ENCODE results near the gene FBN1. TPM values are rescaled to one million over a fixed set of nuclear protein-coding genes. Genes with fewer than 3 reads are reported as not detected.

FBN1 gene
- total RNA-seq, 1 experiment from 2014 or later = 0.43 TPM

DNA sequence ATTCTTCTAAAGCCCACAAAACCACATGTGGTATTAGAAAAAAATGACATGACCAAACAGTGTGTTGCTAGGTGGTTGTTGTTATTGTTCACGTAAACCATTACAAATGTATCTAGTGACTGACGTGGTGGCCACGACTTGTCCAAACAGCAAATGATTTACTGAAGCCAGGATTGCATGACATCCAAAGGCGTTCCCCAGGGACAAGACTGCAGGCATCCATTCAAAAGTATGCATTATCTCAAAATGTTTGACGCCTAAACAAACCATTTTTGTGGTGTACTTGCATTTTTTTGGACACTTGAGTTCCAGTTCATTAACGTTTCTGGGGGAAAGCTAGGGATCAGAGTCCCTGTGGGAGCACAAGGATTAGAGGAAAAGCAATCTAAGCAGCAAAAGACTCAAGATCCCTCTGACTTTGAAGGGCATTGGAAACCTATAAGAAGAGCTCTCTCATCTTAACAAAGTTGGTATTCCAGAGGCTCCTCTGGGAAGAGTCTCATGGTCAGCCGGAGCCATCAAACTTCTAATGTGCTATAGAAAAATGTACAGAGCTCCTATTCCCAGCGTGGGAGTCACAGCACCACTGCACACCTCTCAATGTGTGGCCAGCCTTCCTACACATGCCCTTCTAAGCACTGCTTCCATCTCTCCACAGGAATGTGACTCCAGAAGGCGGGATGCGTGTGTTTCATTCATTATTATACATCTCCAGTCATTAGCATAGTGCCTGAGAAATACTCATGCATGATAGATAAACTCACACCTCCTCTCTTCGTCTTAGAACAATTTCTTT lies 62.9 kb downstream of the FBN1 start:
- Histone ChIP-seq H3K9me3 (no peaks in the 10 kb centered on the region), H3K4me1 (no peaks in the 10 kb centered on the region), H3K27me3 (replicated peaks; ENCODE audit: control insufficient read depth, insufficient read depth, low read length) (no peaks in the 10 kb centered on the region), H3K4me3 (ENCODE audit: low read depth, low read length) (no peak overlapping the region), H3K36me3 (ENCODE audit: control insufficient read depth, insufficient read depth, low read length) (no peaks in the 10 kb centered on the region)
- Mint-ChIP-seq H3K27ac (ENCODE audit: unreplicated experiment) (no peak overlapping the region), H3K4me3 (ENCODE audit: unreplicated experiment) (no peak overlapping the region), H3K9me3 (ENCODE audit: unreplicated experiment) (no peaks in the 10 kb centered on the region), H3K27me3 (ENCODE audit: insufficient read depth, unreplicated experiment) (peaks cover 6% of the 10 kb centered on the region), H3K36me3 (ENCODE audit: insufficient read depth, unreplicated experiment) (no peaks in the 10 kb centered on the region), H3K4me1 (ENCODE audit: low read depth, unreplicated experiment) (no peaks in the 10 kb centered on the region)
- intact Hi-C loops (cut with micrococcal nuclease; ENCODE audit: unreplicated experiment) = no loop called here
- POLR2A ChIA-PET = no interaction called here
- DNase-seq = no peak
- TF ChIP-seq, protein P1, sequence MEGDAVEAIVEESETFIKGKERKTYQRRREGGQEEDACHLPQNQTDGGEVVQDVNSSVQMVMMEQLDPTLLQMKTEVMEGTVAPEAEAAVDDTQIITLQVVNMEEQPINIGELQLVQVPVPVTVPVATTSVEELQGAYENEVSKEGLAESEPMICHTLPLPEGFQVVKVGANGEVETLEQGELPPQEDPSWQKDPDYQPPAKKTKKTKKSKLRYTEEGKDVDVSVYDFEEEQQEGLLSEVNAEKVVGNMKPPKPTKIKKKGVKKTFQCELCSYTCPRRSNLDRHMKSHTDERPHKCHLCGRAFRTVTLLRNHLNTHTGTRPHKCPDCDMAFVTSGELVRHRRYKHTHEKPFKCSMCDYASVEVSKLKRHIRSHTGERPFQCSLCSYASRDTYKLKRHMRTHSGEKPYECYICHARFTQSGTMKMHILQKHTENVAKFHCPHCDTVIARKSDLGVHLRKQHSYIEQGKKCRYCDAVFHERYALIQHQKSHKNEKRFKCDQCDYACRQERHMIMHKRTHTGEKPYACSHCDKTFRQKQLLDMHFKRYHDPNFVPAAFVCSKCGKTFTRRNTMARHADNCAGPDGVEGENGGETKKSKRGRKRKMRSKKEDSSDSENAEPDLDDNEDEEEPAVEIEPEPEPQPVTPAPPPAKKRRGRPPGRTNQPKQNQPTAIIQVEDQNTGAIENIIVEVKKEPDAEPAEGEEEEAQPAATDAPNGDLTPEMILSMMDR (IDR thresholded peaks at IDR 0.05; ENCODE audit: insufficient read depth in 1 of 2, low read depth in 1 of 2, low read length in 1 of 2, severe bottlenecking in 1 of 2, unreplicated experiment in 1 of 2) = no peak
- no TSS peak for BruUV-seq (replicated peaks)
- CTCF ChIA-PET = no interaction called here

DNA sequence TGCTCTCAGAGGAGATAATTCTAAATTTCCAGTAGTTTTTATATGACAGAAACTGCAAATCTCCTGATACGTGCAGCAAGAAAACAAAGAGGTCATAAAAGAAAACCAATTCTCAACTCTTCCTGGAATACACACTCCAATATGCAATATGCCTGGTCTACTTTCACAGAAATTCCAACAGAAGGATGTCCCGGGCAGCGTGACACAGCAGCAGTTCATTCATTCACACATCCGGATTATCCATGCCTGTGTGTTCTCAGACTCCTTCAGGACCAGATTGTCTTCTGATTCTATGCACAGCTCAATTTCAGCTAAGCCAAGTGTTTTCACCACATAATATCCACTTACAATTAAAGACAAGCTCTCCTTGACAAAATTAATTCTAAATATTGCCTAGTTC lies 64.3 kb downstream of the FBN1 start:
- H3K27me3 ChIP-seq (replicated peaks; ENCODE audit: control insufficient read depth, insufficient read depth, low read length) = no peaks in the 10 kb centered on the region
- H3K4me3 ChIP-seq (ENCODE audit: low read depth, low read length) = no peak overlapping the region
- no TSS peak for BruUV-seq (replicated peaks)
- no peaks in the 10 kb centered on the region for H3K4me1 ChIP-seq
- Mint-ChIP-seq H3K36me3 (ENCODE audit: insufficient read depth, unreplicated experiment) (no peaks in the 10 kb centered on the region), H3K4me3 (ENCODE audit: unreplicated experiment) (no peak overlapping the region), H3K27me3 (ENCODE audit: insufficient read depth, unreplicated experiment) (peaks cover 6% of the 10 kb centered on the region), H3K9me3 (ENCODE audit: unreplicated experiment) (no peaks in the 10 kb centered on the region), H3K27ac (ENCODE audit: unreplicated experiment) (no peak overlapping the region), H3K4me1 (ENCODE audit: low read depth, unreplicated experiment) (no peaks in the 10 kb centered on the region)
- H3K36me3 ChIP-seq (ENCODE audit: control insufficient read depth, insufficient read depth, low read length) = no peaks in the 10 kb centered on the region
- POLR2A ChIA-PET = no interaction called here
- intact Hi-C loops (cut with micrococcal nuclease; ENCODE audit: unreplicated experiment) = no loop called here
- TF ChIP-seq, protein P1 (IDR thresholded peaks at IDR 0.05; ENCODE audit: insufficient read depth in 1 of 2, low read depth in 1 of 2, low read length in 1 of 2, severe bottlenecking in 1 of 2, unreplicated experiment in 1 of 2) = no peak
- no peak for DNase-seq
- no peaks in the 10 kb centered on the region for H3K9me3 ChIP-seq
- CTCF ChIA-PET = no interaction called here

DNA sequence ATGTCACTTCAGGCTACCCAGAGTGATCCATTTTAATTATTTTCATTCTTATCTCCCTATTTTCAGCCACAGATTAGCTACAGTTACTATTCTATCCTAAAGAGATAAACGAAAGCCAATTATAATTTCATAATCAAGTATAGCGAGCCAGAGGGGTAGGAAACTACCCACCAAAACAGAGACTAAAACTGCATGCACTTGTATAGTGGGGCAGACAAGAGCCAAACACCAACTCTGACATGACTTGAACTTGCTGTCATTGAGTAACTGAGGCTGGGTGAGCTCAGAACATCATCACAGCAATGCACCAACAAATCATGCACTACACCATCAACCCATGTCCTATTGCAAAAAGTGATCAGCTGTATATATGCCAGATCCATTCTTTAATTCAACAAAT lies 64.8 kb downstream of the FBN1 start:
- POLR2A ChIA-PET = no interaction called here
- TF ChIP-seq, protein P1 (IDR thresholded peaks at IDR 0.05; ENCODE audit: insufficient read depth in 1 of 2, low read depth in 1 of 2, low read length in 1 of 2, severe bottlenecking in 1 of 2, unreplicated experiment in 1 of 2) = no peak
- no peak overlapping the region for H3K4me3 Mint-ChIP-seq (ENCODE audit: unreplicated experiment)

More for the DNA sequence above, 64.8 kb downstream of the FBN1 start:
- Mint-ChIP-seq H3K27me3 (ENCODE audit: insufficient read depth, unreplicated experiment) (peaks cover 9% of the 10 kb centered on the region), H3K4me1 (ENCODE audit: low read depth, unreplicated experiment) (no peaks in the 10 kb centered on the region), H3K36me3 (ENCODE audit: insufficient read depth, unreplicated experiment) (no peaks in the 10 kb centered on the region), H3K9me3 (ENCODE audit: unreplicated experiment) (no peaks in the 10 kb centered on the region), H3K27ac (ENCODE audit: unreplicated experiment) (no peak overlapping the region)
- Histone ChIP-seq H3K27me3 (replicated peaks; ENCODE audit: control insufficient read depth, insufficient read depth, low read length) (no peaks in the 10 kb centered on the region), H3K9me3 (no peaks in the 10 kb centered on the region), H3K4me1 (no peaks in the 10 kb centered on the region), H3K4me3 (ENCODE audit: low read depth, low read length) (no peak overlapping the region), H3K36me3 (ENCODE audit: control insufficient read depth, insufficient read depth, low read length) (no peaks in the 10 kb centered on the region)
- CTCF ChIA-PET = no interaction called here
- DNase-seq = no peak
- intact Hi-C loops (cut with micrococcal nuclease; ENCODE audit: unreplicated experiment) = no loop called here
- no TSS peak for BruUV-seq (replicated peaks)
